HL-60 (cell line): ENCODE data around the gene CCDC192.

Experiments
- POLR2AphosphoS5 ChIP-seq: IDR thresholded peaks from 2 replicates; pipeline ENCODE4 v1.6.1; 2012; ENCODE audit warnings: low read depth
- TF ChIP-seq, protein P1 (sequence below): IDR thresholded peaks from one replicate; pipeline ENCODE4 v1.5.1; 2011; ENCODE audit warnings: low read length, control low read depth, inconsistent platforms; ENCODE audit not compliant: insufficient read depth
- TF ChIP-seq, protein P2 (sequence below): IDR thresholded peaks from 2 replicates; pipeline ENCODE4 v1.6.1; 2012; ENCODE audit warnings: low read depth; ENCODE audit not compliant: insufficient replicate concordance

DNA sequence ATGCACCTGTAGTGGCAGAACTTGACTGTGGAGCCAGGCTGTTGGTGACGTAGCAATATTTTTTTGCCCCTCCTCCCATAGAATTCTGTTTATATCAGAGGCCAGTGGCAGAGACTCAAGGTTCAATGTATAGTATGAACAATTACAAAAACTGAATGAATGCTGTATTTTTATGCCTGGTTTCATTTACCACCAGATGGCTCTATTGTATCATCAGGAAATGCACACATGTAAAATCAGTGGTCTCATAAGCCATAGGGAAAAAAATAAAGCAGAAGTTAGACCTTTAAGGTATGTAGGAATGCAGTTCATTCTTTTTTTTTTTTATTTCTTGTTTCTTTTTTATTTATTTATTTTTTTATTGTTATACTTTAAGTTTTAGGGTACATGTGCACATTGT, 43.6 kb downstream of the CCDC192 start:
- TF ChIP-seq, protein P1, sequence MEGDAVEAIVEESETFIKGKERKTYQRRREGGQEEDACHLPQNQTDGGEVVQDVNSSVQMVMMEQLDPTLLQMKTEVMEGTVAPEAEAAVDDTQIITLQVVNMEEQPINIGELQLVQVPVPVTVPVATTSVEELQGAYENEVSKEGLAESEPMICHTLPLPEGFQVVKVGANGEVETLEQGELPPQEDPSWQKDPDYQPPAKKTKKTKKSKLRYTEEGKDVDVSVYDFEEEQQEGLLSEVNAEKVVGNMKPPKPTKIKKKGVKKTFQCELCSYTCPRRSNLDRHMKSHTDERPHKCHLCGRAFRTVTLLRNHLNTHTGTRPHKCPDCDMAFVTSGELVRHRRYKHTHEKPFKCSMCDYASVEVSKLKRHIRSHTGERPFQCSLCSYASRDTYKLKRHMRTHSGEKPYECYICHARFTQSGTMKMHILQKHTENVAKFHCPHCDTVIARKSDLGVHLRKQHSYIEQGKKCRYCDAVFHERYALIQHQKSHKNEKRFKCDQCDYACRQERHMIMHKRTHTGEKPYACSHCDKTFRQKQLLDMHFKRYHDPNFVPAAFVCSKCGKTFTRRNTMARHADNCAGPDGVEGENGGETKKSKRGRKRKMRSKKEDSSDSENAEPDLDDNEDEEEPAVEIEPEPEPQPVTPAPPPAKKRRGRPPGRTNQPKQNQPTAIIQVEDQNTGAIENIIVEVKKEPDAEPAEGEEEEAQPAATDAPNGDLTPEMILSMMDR = no peak
- TF ChIP-seq POLR2AphosphoS5 = no peak
- TF ChIP-seq, protein P2, sequence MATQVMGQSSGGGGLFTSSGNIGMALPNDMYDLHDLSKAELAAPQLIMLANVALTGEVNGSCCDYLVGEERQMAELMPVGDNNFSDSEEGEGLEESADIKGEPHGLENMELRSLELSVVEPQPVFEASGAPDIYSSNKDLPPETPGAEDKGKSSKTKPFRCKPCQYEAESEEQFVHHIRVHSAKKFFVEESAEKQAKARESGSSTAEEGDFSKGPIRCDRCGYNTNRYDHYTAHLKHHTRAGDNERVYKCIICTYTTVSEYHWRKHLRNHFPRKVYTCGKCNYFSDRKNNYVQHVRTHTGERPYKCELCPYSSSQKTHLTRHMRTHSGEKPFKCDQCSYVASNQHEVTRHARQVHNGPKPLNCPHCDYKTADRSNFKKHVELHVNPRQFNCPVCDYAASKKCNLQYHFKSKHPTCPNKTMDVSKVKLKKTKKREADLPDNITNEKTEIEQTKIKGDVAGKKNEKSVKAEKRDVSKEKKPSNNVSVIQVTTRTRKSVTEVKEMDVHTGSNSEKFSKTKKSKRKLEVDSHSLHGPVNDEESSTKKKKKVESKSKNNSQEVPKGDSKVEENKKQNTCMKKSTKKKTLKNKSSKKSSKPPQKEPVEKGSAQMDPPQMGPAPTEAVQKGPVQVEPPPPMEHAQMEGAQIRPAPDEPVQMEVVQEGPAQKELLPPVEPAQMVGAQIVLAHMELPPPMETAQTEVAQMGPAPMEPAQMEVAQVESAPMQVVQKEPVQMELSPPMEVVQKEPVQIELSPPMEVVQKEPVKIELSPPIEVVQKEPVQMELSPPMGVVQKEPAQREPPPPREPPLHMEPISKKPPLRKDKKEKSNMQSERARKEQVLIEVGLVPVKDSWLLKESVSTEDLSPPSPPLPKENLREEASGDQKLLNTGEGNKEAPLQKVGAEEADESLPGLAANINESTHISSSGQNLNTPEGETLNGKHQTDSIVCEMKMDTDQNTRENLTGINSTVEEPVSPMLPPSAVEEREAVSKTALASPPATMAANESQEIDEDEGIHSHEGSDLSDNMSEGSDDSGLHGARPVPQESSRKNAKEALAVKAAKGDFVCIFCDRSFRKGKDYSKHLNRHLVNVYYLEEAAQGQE = no peak
